ENCODE measurements around the gene ITIH3. TPM values are rescaled to one million over a fixed set of nuclear protein-coding genes. Genes with fewer than 3 reads are reported as not detected.

Gene ITIH3
- total and polyA plus RNA-seq, 2 donors from 2014 or later: 2.1 to 2.3 TPM

GRCh38 chr3:52842424-52842823 is 47.8 kb downstream of the ITIH3 start:
- Histone ChIP-seq H3K4me3 (ENCODE audit: low read length in 3 of 3) (no peak overlapping the region), H3K27ac (ENCODE audit: low read depth in 2 of 2, low read length in 2 of 2) (no peak overlapping the region), H3K9me3 (ENCODE audit: control insufficient read depth in 2 of 3, insufficient read depth in 1 of 3, low read length in 3 of 3) (no peaks in the 10 kb centered on the region), H3K27me3 (ENCODE audit: control insufficient read depth, insufficient read depth, low read length) (no peaks in the 10 kb centered on the region), H3K36me3 (ENCODE audit: control insufficient read depth in 2 of 3, insufficient read depth in 3 of 3, low read length in 3 of 3) (peaks cover 0 to 30% (median 19%) of the 10 kb centered on the region in 3 donors), H3K4me1 (ENCODE audit: control insufficient read depth in 2 of 3, insufficient read depth in 2 of 3, low read depth in 1 of 3, low read length in 3 of 3) (peaks cover 0 to 4% (median 0%) of the 10 kb centered on the region in 3 donors), H3K9ac (ENCODE audit: low read length in 3 of 3) (no peak overlapping the region)
- TF ChIP-seq, protein P1, sequence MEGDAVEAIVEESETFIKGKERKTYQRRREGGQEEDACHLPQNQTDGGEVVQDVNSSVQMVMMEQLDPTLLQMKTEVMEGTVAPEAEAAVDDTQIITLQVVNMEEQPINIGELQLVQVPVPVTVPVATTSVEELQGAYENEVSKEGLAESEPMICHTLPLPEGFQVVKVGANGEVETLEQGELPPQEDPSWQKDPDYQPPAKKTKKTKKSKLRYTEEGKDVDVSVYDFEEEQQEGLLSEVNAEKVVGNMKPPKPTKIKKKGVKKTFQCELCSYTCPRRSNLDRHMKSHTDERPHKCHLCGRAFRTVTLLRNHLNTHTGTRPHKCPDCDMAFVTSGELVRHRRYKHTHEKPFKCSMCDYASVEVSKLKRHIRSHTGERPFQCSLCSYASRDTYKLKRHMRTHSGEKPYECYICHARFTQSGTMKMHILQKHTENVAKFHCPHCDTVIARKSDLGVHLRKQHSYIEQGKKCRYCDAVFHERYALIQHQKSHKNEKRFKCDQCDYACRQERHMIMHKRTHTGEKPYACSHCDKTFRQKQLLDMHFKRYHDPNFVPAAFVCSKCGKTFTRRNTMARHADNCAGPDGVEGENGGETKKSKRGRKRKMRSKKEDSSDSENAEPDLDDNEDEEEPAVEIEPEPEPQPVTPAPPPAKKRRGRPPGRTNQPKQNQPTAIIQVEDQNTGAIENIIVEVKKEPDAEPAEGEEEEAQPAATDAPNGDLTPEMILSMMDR (IDR thresholded peaks at IDR 0.05; ENCODE audit: borderline replicate concordance, extremely low read depth, insufficient read depth): no peak
- no peak for FAIRE-seq
- intact Hi-C loops (cut with DNase I): no loop called here
- DNase-seq: peak in 1 of 5 donors; percentile 54

GRCh38 chr3:52843108-52843865 is 48.7 kb downstream of the ITIH3 start:
- intact Hi-C loops (cut with DNase I): no loop called here

GRCh38 chr3:52843881-52844280 is 49.3 kb downstream of the ITIH3 start:
- peaks cover 0 to 29% (median 24%) of the 10 kb centered on the region in 3 donors for H3K36me3 ChIP-seq (ENCODE audit: control insufficient read depth in 2 of 3, insufficient read depth in 3 of 3, low read length in 3 of 3)
- no peak overlapping the region for H3K27ac ChIP-seq (ENCODE audit: low read depth in 2 of 2, low read length in 2 of 2)
- TF ChIP-seq, protein P1 (IDR thresholded peaks at IDR 0.05; ENCODE audit: borderline replicate concordance, extremely low read depth, insufficient read depth): no peak
- peaks cover 0 to 4% (median 0%) of the 10 kb centered on the region in 3 donors for H3K4me1 ChIP-seq (ENCODE audit: control insufficient read depth in 2 of 3, insufficient read depth in 2 of 3, low read depth in 1 of 3, low read length in 3 of 3)
- H3K4me3 ChIP-seq (ENCODE audit: low read length in 3 of 3): no peak overlapping the region
- FAIRE-seq (no peak), DNase-seq (peak in 1 of 5 donors; percentile 19)
- no peaks in the 10 kb centered on the region for H3K9me3 ChIP-seq (ENCODE audit: control insufficient read depth in 2 of 3, insufficient read depth in 1 of 3, low read length in 3 of 3)
- no peaks in the 10 kb centered on the region for H3K27me3 ChIP-seq (ENCODE audit: control insufficient read depth, insufficient read depth, low read length)
- no peak overlapping the region for H3K9ac ChIP-seq (ENCODE audit: low read length in 3 of 3)
- intact Hi-C loops (cut with DNase I): no loop called here

More at GRCh38 chr3:52843108-52843865, 48.7 kb downstream of the ITIH3 start:
- Histone ChIP-seq H3K27me3 (ENCODE audit: control insufficient read depth, insufficient read depth, low read length) (no peaks in the 10 kb centered on the region), H3K9me3 (ENCODE audit: control insufficient read depth in 2 of 3, insufficient read depth in 1 of 3, low read length in 3 of 3) (no peaks in the 10 kb centered on the region), H3K9ac (ENCODE audit: low read length in 3 of 3) (no peak overlapping the region), H3K4me1 (ENCODE audit: control insufficient read depth in 2 of 3, insufficient read depth in 2 of 3, low read depth in 1 of 3, low read length in 3 of 3) (peaks cover 0 to 4% (median 0%) of the 10 kb centered on the region in 3 donors), H3K27ac (ENCODE audit: low read depth in 2 of 2, low read length in 2 of 2) (no peak overlapping the region), H3K36me3 (ENCODE audit: control insufficient read depth in 2 of 3, insufficient read depth in 3 of 3, low read length in 3 of 3) (peaks cover 0 to 28% (median 20%) of the 10 kb centered on the region in 3 donors), H3K4me3 (ENCODE audit: low read length in 3 of 3) (no peak overlapping the region)
- DNase-seq (peak in 1 of 5 donors; percentile 38), FAIRE-seq (no peak)
- TF ChIP-seq, protein P1 (IDR thresholded peaks at IDR 0.05; ENCODE audit: borderline replicate concordance, extremely low read depth, insufficient read depth): no peak
